Neural crest cell (in vitro differentiated cells): ENCODE measurements around the gene OR10J5. TPM values are rescaled to one million over a fixed set of nuclear protein-coding genes. Genes with fewer than 3 reads are reported as not detected.
"Not testable (repeated sequence)": the region's sequence is repeated elsewhere in the genome, so short reads cannot be mapped to it uniquely, and the experiment has no call there.

ENCODE experiments used
- DNase-seq: peaks from one replicate; pipeline ENCODE4 v3.0.0; 2021; ENCODE audit warnings: low read depth, mixed read lengths, low spot score
- H3K27ac Mint-ChIP-seq: one replicate; pipeline ENCODE4 v1.8.0; 2021; ENCODE audit warnings: mild to moderate bottlenecking, mixed read lengths; ENCODE audit not compliant: unreplicated experiment
- H3K27me3 Mint-ChIP-seq: 2 replicates; pipeline ENCODE4 v1.8.0; 2021; ENCODE audit warnings: low read depth, mild to moderate bottlenecking, mixed read lengths
- H3K36me3 Mint-ChIP-seq: 2 replicates; pipeline ENCODE4 v1.8.0; 2021; ENCODE audit warnings: low read depth, mild to moderate bottlenecking, mixed read lengths
- H3K4me1 Mint-ChIP-seq: 2 replicates; pipeline ENCODE4 v1.8.0; 2021; ENCODE audit warnings: mixed read lengths
- H3K4me3 Mint-ChIP-seq: one replicate; pipeline ENCODE4 v1.8.0; 2021; ENCODE audit warnings: mild to moderate bottlenecking, mixed read lengths
- H3K9me3 Mint-ChIP-seq: 2 replicates; pipeline ENCODE4 v1.8.0; 2021; ENCODE audit warnings: mixed read lengths
- CTCF ChIP-seq: fragments of 200-600 bp; sonication (generic); conservative IDR thresholded peaks from 2 replicates; pipeline ENCODE4 v1.5.0; 2021; ENCODE audit warnings: antibody characterized with exemption, mild to moderate bottlenecking
- total RNA-seq: library from RNA; stranded (reverse); gene quantifications from 2 replicates; pipeline ENCODE4 v1.2.1, GENCODE V29; 2021

Gene OR10J5
- total RNA-seq, 1 donor from 2014 or later, result not detected

GRCh38 chr1:159505676-159506075, 30.1 kb downstream of the OR10J5 start:
- no peak for TF ChIP-seq CTCF
- H3K27me3 Mint-ChIP-seq, result no peaks in the 10 kb centered on the region
- H3K4me1 Mint-ChIP-seq, result no peaks in the 10 kb centered on the region
- H3K27ac Mint-ChIP-seq, result no peak overlapping the region
- H3K9me3 Mint-ChIP-seq, result peaks cover 16% of the 10 kb centered on the region
- no peak for DNase-seq
- H3K36me3 Mint-ChIP-seq, result no peaks in the 10 kb centered on the region
- H3K4me3 Mint-ChIP-seq, result no peak overlapping the region

GRCh38 chr1:159501082-159501481, 34.7 kb downstream of the OR10J5 start:
- Mint-ChIP-seq H3K36me3 (peaks cover 2% of the 10 kb centered on the region), H3K27me3 (no peaks in the 10 kb centered on the region), H3K4me1 (no peaks in the 10 kb centered on the region), H3K27ac (no peak overlapping the region), H3K9me3 (peaks cover 12% of the 10 kb centered on the region), H3K4me3 (no peak overlapping the region)
- TF ChIP-seq CTCF, result no peak
- DNase-seq, result no peak

- not testable (repeated sequence) for H3K4me3 Mint-ChIP-seq, DNase-seq, H3K27me3 Mint-ChIP-seq, H3K4me1 Mint-ChIP-seq, H3K27ac Mint-ChIP-seq, H3K36me3 Mint-ChIP-seq
- H3K9me3 Mint-ChIP-seq, result peaks cover 28% of the 10 kb centered on the region
These were observed 41.1 kb downstream of the OR10J5 start for GRCh38 chr1:159494513-159495210.

- H3K36me3 Mint-ChIP-seq, result no peaks in the 10 kb centered on the region
- no peak overlapping the region for H3K4me3 Mint-ChIP-seq
- no peak for DNase-seq
- no peak for TF ChIP-seq CTCF
- H3K27ac Mint-ChIP-seq, result no peak overlapping the region
- H3K4me1 Mint-ChIP-seq, result no peaks in the 10 kb centered on the region
- no peaks in the 10 kb centered on the region for H3K27me3 Mint-ChIP-seq
- peaks cover 27% of the 10 kb centered on the region for H3K9me3 Mint-ChIP-seq
These were observed 42.5 kb downstream of the OR10J5 start for GRCh38 chr1:159493354-159493753.

- Mint-ChIP-seq H3K36me3 (no peaks in the 10 kb centered on the region), H3K27ac (no peak overlapping the region), H3K4me3 (no peak overlapping the region), H3K27me3 (no peaks in the 10 kb centered on the region), H3K4me1 (no peaks in the 10 kb centered on the region), H3K9me3 (peaks cover 27% of the 10 kb centered on the region)
- no peak for TF ChIP-seq CTCF
- no peak for DNase-seq
These were observed 43.1 kb downstream of the OR10J5 start for GRCh38 chr1:159492575-159493323.

Other genes starting within 250 kb of the OR10J5 start
- gene FCER1A, start 233.7 kb downstream of the OR10J5 start, total RNA-seq, result not detected in 2 replicates
- not detected in 2 replicates for gene OR10J4, start 103.8 kb downstream of the OR10J5 start, total RNA-seq
- not detected in 2 replicates for gene OR10J1, start 96.3 kb downstream of the OR10J5 start, total RNA-seq
- gene APCS, start 51.8 kb upstream of the OR10J5 start, total RNA-seq, result not detected in 2 replicates
- not detected in 2 replicates for gene CRP, start 178.6 kb upstream of the OR10J5 start, total RNA-seq
- gene DUSP23, start 245.0 kb upstream of the OR10J5 start, total RNA-seq, result 13.5 TPM in 2 replicates